Astrocyte (in vitro differentiated cells and primary cell): Measurements from ENCODE around the gene RNF157. TPM values are rescaled to one million over a fixed set of nuclear protein-coding genes. Genes with fewer than 3 reads are reported as not detected.

Experiments
- DNase-seq: peaks from one replicate; pipeline ENCODE4 v3.0.0-alpha.2; 2010; ENCODE audit warnings: low read depth
- FAIRE-seq: peaks from 2 replicates; lab custom pipeline; 2011; peaks lifted over from hg19 to GRCh38; lab: Jason Lieb, UNC
- H2AFZ ChIP-seq: 2 replicates; pipeline ENCODE4 v1.6.0; 2012; ENCODE audit warnings: low read depth, low read length, inconsistent platforms
- H3K27ac ChIP-seq: 2 replicates; pipeline ENCODE4 v1.5.1; 2011; ENCODE audit warnings: low read depth, low read length, inconsistent platforms
- H3K27me3 ChIP-seq: 2 replicates; pipeline ENCODE4 v1.6.0; 2011; ENCODE audit warnings: low read length, inconsistent platforms; ENCODE audit not compliant: insufficient read depth
- H3K36me3 ChIP-seq: 2 replicates; pipeline ENCODE4 v1.5.1; 2011; ENCODE audit warnings: low read length, inconsistent platforms; ENCODE audit not compliant: insufficient read depth
- H3K4me1 ChIP-seq: 2 replicates; pipeline ENCODE4 v1.5.1; 2011; ENCODE audit warnings: low read length, inconsistent platforms; ENCODE audit not compliant: insufficient read depth
- H3K4me2 ChIP-seq: 2 replicates; pipeline ENCODE4 v1.6.0; 2012; ENCODE audit warnings: low read length, inconsistent platforms
- H3K4me3 ChIP-seq: 2 replicates; pipeline ENCODE4 v1.5.1; 2011; ENCODE audit warnings: low read depth, mild to moderate bottlenecking, low read length, inconsistent platforms; ENCODE audit not compliant: insufficient read depth
- H3K79me2 ChIP-seq: 2 replicates; pipeline ENCODE4 v1.6.0; 2012; ENCODE audit warnings: mild to moderate bottlenecking, low read length, inconsistent platforms; ENCODE audit not compliant: insufficient read depth
- H3K9ac ChIP-seq: 2 replicates; pipeline ENCODE4 v1.6.0; 2012; ENCODE audit warnings: mild to moderate bottlenecking, low read length, inconsistent platforms
- H3K9me3 ChIP-seq: 2 replicates; pipeline ENCODE4 v1.5.1; 2012; ENCODE audit warnings: low read depth, mild to moderate bottlenecking, low read length, inconsistent platforms; ENCODE audit not compliant: insufficient read depth
- H4K20me1 ChIP-seq: 2 replicates; pipeline ENCODE4 v1.6.0; 2012; ENCODE audit warnings: low read length, inconsistent platforms; ENCODE audit not compliant: insufficient read depth
- H3K27ac Mint-ChIP-seq: one replicate; pipeline ENCODE4 v1.8.0; 2021; ENCODE audit warnings: mild to moderate bottlenecking, mixed read lengths; ENCODE audit not compliant: unreplicated experiment
- H3K27me3 Mint-ChIP-seq: one replicate; pipeline ENCODE4 v1.8.0; 2021; ENCODE audit warnings: low read depth, mixed read lengths; ENCODE audit not compliant: unreplicated experiment
- H3K36me3 Mint-ChIP-seq: one replicate; pipeline ENCODE4 v1.8.0; 2021; ENCODE audit warnings: low read depth, mixed read lengths; ENCODE audit not compliant: unreplicated experiment
- H3K4me1 Mint-ChIP-seq: one replicate; pipeline ENCODE4 v1.8.0; 2021; ENCODE audit warnings: low read depth, mixed read lengths; ENCODE audit not compliant: unreplicated experiment
- H3K4me3 Mint-ChIP-seq: one replicate; pipeline ENCODE4 v1.8.0; 2021; ENCODE audit warnings: mild to moderate bottlenecking, moderate library complexity, mixed read lengths; ENCODE audit not compliant: unreplicated experiment
- H3K9me3 Mint-ChIP-seq: one replicate; pipeline ENCODE4 v1.8.0; 2021; ENCODE audit warnings: mild to moderate bottlenecking, mixed read lengths; ENCODE audit not compliant: unreplicated experiment
- EZH2 ChIP-seq: IDR thresholded peaks from 2 replicates; pipeline ENCODE4 v1.6.1; 2012; ENCODE audit warnings: mild to moderate bottlenecking, low read length, inconsistent platforms; ENCODE audit not compliant: insufficient read depth
- total RNA-seq: library from RNA; stranded (reverse); gene quantifications from 2 replicates; pipeline ENCODE4 v1.2.1, GENCODE V29; 2021
- TF ChIP-seq, protein P1 (sequence below): IDR thresholded peaks from 2 replicates; pipeline ENCODE4 v1.5.1; 2011; ENCODE audit warnings: low read depth, mild to moderate bottlenecking, inconsistent platforms, low read length, moderate library complexity; ENCODE audit not compliant: insufficient read depth

The RNF157 gene
- total RNA-seq, 1 donor from 2014 or later = 1.4 TPM

DNA sequence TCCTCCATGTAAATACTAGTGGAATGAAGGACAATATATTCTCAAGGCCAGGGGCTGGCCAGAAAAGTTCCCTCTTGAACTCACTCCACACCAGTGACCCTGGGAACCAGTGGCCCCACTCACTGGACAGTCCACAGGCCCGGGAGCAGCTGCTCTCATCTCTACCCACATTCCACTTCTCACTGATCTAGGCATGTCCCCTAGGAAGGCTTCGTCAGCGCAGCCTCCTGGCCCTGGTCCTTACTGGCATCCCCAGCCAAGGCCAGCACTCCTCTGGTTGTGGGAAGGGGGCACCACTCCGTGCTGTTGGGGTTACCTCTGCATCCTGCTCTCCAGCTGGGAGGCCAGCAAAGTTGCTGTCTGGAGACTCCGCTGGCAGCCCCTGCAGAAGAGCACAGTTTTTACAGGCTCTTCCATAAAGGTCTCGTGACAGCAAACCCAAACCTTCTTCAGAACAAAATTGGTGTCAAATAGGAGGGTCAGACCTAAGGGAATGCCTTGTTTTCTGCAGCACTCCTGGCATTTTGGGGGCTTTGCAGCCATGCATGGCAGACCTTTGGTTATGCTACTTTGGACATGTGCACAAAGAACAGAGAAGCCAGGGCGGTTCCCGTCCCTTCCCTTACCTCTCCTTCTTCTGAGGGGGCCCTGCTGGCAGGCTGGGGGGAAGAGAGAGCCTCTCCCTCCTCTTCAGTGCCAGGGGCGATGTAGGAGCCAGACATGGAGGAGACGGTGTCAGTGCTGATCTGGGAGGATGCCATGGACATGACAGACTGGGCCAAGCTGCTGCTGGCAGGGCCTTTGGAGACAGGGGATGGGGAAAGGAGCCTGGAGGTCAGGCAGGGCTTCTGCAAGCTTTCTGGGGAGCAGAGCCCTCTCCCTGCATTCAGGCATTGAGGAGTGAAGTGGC is 85.1 kb downstream of the RNF157 start:
- peaks cover 44% of the 10 kb centered on the region for H3K27me3 Mint-ChIP-seq
- H3K4me1 ChIP-seq = no peaks in the 10 kb centered on the region

DNA sequence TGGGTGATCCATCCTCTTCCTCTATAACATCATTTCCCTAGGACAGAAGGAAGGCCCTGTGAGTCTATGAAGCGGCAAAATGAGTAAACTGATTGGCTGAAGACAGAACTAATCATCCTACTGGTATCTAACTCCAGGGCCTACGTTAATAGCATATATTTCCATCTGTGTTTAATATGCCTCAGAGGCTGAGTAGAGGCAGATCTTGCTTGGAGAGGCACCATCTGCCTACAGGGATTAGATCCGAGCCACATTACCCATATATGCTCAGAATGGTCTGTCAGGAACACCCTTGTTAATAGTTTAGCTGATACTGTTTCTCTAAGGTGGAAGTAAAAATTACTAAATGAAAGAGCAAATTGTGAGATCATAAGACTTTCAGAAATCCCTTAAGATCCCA is 86.0 kb downstream of the RNF157 start:
- Histone ChIP-seq H2AFZ (no peak overlapping the region), H3K4me2 (no peak overlapping the region), H3K27ac (no peak overlapping the region), H3K79me2 (no peaks in the 10 kb centered on the region), H3K36me3 (no peaks in the 10 kb centered on the region), H3K27me3 (no peaks in the 10 kb centered on the region), H3K9ac (no peak overlapping the region), H3K4me1 (no peaks in the 10 kb centered on the region), H3K4me3 (no peak overlapping the region), H4K20me1 (no peaks in the 10 kb centered on the region), H3K9me3 (no peaks in the 10 kb centered on the region)
- DNase-seq (no peak), FAIRE-seq (no peak)
- TF ChIP-seq, protein P1, sequence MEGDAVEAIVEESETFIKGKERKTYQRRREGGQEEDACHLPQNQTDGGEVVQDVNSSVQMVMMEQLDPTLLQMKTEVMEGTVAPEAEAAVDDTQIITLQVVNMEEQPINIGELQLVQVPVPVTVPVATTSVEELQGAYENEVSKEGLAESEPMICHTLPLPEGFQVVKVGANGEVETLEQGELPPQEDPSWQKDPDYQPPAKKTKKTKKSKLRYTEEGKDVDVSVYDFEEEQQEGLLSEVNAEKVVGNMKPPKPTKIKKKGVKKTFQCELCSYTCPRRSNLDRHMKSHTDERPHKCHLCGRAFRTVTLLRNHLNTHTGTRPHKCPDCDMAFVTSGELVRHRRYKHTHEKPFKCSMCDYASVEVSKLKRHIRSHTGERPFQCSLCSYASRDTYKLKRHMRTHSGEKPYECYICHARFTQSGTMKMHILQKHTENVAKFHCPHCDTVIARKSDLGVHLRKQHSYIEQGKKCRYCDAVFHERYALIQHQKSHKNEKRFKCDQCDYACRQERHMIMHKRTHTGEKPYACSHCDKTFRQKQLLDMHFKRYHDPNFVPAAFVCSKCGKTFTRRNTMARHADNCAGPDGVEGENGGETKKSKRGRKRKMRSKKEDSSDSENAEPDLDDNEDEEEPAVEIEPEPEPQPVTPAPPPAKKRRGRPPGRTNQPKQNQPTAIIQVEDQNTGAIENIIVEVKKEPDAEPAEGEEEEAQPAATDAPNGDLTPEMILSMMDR = no peak
- TF ChIP-seq EZH2 = no peak
- Mint-ChIP-seq H3K27me3 (peaks cover 43% of the 10 kb centered on the region), H3K4me1 (no peaks in the 10 kb centered on the region), H3K4me3 (no peak overlapping the region), H3K36me3 (peaks cover 2% of the 10 kb centered on the region), H3K27ac (no peak overlapping the region), H3K9me3 (no peaks in the 10 kb centered on the region)

More for the DNA sequence above, 85.1 kb downstream of the RNF157 start:
- H4K20me1 ChIP-seq = no peaks in the 10 kb centered on the region
- Mint-ChIP-seq H3K4me3 (peak overlapping the region; percentile 40), H3K9me3 (no peaks in the 10 kb centered on the region), H3K4me1 (no peaks in the 10 kb centered on the region), H3K27ac (no peak overlapping the region), H3K36me3 (peaks cover 2% of the 10 kb centered on the region)
- no peaks in the 10 kb centered on the region for H3K79me2 ChIP-seq
- no peak for DNase-seq
- H3K4me3 ChIP-seq = no peak overlapping the region
- no peak overlapping the region for H3K27ac ChIP-seq
- H3K36me3 ChIP-seq = no peaks in the 10 kb centered on the region
- no peak overlapping the region for H3K9ac ChIP-seq
- H3K27me3 ChIP-seq = no peaks in the 10 kb centered on the region
- no peak overlapping the region for H3K4me2 ChIP-seq
- no peaks in the 10 kb centered on the region for H3K9me3 ChIP-seq
- no peak for TF ChIP-seq EZH2
- TF ChIP-seq, protein P1 = no peak
- no peak overlapping the region for H2AFZ ChIP-seq
- FAIRE-seq = no peak

DNA sequence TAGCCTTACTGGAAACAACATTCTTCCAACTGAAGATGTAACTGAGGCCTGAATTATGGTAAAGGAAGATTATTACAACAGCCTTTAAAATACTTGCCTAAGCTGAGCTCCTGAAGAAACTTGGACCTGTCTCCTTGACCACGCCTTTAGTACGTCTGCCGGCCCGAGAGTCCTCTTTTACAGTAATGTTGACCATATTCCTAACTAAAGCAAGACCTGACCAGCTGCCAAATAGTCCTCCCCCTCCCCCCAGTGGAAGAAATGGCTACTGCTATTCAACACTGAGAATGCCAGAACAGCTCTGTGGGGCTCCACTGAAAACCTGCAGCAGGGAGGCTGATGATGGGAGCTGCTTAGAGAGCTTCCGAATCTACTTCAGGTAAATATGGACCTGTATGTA is 86.7 kb downstream of the RNF157 start:
- FAIRE-seq = no peak
- no peak overlapping the region for H2AFZ ChIP-seq

More for the DNA sequence above, 86.7 kb downstream of the RNF157 start:
- Histone ChIP-seq H3K27ac (no peak overlapping the region), H3K9me3 (no peaks in the 10 kb centered on the region), H3K27me3 (no peaks in the 10 kb centered on the region), H3K9ac (no peak overlapping the region), H3K36me3 (no peaks in the 10 kb centered on the region), H4K20me1 (no peaks in the 10 kb centered on the region), H3K4me1 (no peaks in the 10 kb centered on the region), H3K79me2 (no peaks in the 10 kb centered on the region), H3K4me3 (no peak overlapping the region), H3K4me2 (no peak overlapping the region)
- peak; percentile 5 for DNase-seq
- Mint-ChIP-seq H3K9me3 (no peaks in the 10 kb centered on the region), H3K4me3 (no peak overlapping the region), H3K36me3 (peaks cover 2% of the 10 kb centered on the region), H3K27me3 (peaks cover 42% of the 10 kb centered on the region), H3K27ac (no peak overlapping the region), H3K4me1 (no peaks in the 10 kb centered on the region)
- TF ChIP-seq, protein P1 = no peak
- TF ChIP-seq EZH2 = no peak
